ENCODE data around the gene ACTL6B.

The ACTL6B gene

GRCh38 chr7:100626530-100627237 lies 29.6 kb downstream of the ACTL6B start:
- DNase-seq, result peak; percentile 82

- DNase-seq, result no peak
These were observed 30.2 kb downstream of the ACTL6B start for GRCh38 chr7:100626055-100626454.

- DNase-seq, result no peak
These were observed 32.1 kb downstream of the ACTL6B start for GRCh38 chr7:100623951-100624824.

DNA sequence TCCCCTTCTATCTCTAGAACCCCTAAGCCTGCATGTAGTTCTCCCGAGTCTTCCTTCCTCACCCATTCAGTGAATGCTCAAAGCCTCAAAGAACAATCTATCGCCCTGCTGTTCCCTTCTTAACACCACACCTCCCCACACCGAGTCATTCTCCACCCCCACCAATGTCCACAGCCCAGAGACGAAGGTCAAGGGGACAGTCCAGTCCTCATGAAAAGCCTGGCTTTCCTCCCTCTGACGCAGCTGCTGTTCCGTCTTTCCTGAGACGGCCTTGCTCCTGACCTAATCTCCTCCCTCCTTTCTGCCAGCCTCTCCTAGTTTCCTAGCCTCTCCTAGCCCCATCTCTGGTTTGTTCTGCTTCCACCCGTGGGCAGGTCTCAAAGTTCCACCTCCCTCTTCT lies 34.7 kb downstream of the ACTL6B start:
- DNase-seq, result no peak

- no peak for DNase-seq
These were observed 35.4 kb downstream of the ACTL6B start for GRCh38 chr7:100620804-100621203.

GRCh38 chr7:100620239-100620638 lies 36.0 kb downstream of the ACTL6B start:
- no peak for DNase-seq

GRCh38 chr7:100614308-100614861 lies 41.9 kb downstream of the ACTL6B start:
- DNase-seq, result no peak

GRCh38 chr7:100613412-100614175 lies 42.7 kb downstream of the ACTL6B start:
- DNase-seq, result no peak

DNA sequence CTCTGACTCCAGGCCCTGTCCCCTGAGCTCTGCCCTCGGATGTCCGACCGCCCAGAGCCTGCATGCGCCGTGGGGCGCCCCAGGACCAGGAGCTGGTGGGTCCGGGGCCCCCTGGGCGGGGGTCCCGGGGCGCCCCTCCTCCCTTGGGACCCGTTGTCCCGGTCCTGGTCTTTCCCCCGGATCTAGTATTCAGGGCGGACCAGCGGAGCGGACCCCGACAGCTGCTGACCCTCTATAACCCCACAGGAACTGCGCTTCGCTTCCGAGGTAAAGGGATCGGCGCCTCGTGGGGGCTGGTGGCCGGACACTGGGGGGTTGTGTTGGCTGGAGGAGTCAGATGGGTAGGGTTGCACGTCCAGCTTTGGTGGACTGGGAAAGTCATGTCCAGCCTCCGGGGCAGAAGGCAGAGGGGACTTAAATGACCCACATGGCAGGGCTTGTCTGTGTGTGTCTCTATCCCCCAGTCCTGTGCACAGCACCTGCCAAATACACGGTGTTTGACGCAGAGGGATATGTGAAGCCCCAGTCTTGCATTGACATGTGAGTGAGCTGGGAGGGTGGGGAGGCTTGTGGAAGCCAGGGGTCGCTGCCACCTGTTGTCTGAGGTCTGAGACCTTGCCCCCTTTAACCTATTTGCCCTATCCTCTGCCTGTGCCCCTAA lies 43.4 kb downstream of the ACTL6B start:
- no peak for DNase-seq

DNA sequence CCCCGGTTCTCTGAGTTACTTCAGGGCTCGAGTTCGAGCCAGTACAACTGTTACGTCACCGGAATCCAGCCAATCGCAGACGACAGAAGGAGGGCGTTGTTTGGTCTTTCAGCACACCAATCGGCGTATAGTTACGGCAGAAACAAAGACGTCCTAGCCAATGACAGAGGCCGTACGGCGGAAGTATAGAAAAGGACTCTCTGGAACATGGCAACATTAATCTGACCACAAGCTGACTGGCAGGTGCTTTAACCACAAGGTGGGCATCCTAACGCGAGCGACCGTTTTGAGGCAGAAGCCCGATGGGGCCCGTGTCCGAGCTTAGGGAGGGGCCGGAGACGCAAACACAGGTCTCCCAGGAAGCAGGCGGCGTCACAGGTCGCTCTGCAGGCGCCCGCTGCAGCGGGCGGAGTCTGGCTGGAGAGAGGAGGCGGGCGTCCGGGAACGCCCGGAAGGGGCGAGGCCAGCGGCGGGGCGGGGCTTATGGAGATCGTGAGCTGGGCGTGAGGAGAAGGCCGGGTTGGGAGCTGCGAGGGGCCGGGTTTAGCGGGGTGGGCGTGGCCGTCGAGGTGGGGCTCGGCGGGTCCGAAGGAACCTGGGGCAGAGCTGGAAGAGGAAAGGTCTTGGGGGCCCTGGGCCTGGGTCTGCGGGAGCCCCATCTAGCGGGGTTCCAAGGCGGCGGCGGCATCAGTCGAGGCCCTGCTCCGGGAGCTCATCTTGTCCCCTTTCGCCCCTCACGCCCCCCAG lies 44.1 kb downstream of the ACTL6B start, which contains the start of gene MOSPD3:
MOSPD3 (plus strand) TSS at position 558 of the 747 bp plus-strand sequence. CDS start 252 bp downstream, outside the sequence.
- DNase-seq, result peak; percentile 100

- DNase-seq, result no peak
These were observed 46.3 kb downstream of the ACTL6B start for GRCh38 chr7:100609958-100610357.

- DNase-seq, result no peak
These were observed 49.1 kb downstream of the ACTL6B start for GRCh38 chr7:100607111-100607510.

- DNase-seq, result no peak
These were observed 49.9 kb downstream of the ACTL6B start for GRCh38 chr7:100606313-100606712.

GRCh38 chr7:100604976-100605911 lies 51.0 kb downstream of the ACTL6B start:
- no peak for DNase-seq

- peak; percentile 84 for DNase-seq
These were observed 51.9 kb downstream of the ACTL6B start for GRCh38 chr7:100604028-100604975.

- DNase-seq, result peak; percentile 55
These were observed 52.6 kb downstream of the ACTL6B start for GRCh38 chr7:100603726-100604027.

DNA sequence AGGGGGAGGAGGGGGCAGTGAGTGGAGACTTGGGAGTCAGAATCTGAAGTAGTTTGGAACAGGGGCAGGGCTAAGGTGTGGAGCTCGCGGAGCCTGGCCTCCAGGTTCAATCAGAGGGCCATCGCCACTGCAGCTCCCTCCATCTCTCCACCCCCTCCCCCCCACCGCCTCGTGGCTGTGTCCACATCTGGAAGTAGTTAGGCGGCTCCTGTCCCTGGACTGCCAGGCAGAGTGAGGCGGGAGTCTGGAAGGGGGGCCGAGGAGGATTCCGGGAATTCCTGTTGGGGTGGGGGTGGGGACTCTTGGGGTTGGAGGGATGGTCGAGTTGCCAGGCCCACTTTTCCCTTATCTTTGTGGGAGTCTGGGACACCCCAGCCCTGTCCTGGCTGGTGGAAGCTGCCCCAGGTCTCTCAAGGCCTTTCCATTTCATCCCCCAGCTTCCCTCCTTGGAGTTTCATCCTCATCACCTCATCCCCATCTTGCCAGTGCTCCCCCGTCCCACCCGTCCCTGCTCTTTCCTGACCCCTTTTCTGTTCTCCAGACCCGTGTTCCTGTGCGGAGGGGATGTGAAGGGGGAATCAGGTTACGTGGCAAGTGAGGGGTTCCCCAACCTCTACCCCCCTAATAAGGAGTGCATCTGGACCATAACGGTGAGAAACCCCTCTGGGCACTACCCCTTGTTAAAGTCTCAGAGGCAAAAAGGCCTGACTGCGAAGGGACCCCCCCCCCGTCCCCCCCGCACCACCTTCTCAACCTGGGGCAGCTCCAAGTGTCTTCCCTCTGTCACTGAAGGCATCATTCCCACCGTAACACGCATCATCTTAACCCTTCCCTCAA lies 53.1 kb downstream of the ACTL6B start:
- peak; percentile 95 for DNase-seq

DNA sequence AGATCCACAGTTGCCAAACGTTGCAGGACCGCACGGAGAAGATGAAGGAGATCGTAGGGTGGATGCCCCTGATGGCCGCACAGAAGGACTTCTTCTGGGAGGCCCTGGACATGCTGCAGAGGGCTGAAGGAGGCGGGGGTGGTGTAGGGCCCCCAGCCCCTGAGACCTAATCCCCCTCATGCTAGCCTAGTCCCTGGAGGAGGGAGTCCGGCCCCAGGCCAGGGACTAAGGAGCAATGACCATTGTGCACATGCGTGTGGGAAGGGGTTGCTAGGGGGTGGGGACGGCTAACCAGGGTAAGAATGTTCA lies 55.6 kb downstream of the ACTL6B start:
- DNase-seq, result no peak

All from fibroblast of skin of back (primary cell).